Ovary (tissue), 3 donors: ENCODE data around the gene SMOC2.

Source experiments
- POLR2A ChIP-seq: fragments of 450-650 bp; IDR thresholded peaks from one replicate; pipeline ENCODE4 v1.6.1; 2017; ENCODE audit warnings: antibody characterized with exemption, mild to moderate bottlenecking, moderate library complexity
- TF ChIP-seq, protein P1 (sequence below), 3 donors: fragments of 450-650 bp in 2 of 3; fragments of 200-600 bp in 1 of 3; IDR thresholded peaks; one replicate each; pipeline versions ENCODE4 v1.5.1 to v1.8.0; 2016 to 2022; ENCODE audit warnings: antibody characterized with exemption in 3 of 3, mild to moderate bottlenecking in 1 of 3
- donor health status: DM: no; HTN: no; CAD: no.

DNA sequence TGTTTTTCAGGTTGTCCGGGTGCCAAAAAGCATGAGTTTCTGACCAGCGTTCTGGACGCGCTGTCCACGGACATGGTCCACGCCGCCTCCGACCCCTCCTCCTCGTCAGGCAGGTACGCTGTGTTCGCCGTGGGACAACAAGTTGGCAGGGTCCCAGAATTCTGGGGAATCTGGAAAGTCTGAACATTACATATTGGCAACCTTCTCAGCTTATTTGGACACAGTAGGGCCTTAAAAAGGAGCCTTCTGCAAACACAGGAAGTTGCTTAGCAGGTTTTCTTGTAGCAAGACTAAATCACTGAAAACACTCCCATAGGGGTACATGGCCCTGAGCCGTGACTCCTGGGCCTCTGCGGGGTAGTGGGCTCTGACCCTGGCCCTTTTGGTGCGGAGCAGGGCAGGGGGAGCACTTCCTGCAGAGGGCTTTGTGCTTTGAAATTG is 209.7 kb downstream of the SMOC2 start:
- no peak for TF ChIP-seq POLR2A
- TF ChIP-seq, protein P1, sequence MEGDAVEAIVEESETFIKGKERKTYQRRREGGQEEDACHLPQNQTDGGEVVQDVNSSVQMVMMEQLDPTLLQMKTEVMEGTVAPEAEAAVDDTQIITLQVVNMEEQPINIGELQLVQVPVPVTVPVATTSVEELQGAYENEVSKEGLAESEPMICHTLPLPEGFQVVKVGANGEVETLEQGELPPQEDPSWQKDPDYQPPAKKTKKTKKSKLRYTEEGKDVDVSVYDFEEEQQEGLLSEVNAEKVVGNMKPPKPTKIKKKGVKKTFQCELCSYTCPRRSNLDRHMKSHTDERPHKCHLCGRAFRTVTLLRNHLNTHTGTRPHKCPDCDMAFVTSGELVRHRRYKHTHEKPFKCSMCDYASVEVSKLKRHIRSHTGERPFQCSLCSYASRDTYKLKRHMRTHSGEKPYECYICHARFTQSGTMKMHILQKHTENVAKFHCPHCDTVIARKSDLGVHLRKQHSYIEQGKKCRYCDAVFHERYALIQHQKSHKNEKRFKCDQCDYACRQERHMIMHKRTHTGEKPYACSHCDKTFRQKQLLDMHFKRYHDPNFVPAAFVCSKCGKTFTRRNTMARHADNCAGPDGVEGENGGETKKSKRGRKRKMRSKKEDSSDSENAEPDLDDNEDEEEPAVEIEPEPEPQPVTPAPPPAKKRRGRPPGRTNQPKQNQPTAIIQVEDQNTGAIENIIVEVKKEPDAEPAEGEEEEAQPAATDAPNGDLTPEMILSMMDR (IDR thresholded peaks at IDR 0.05) = no peak
